HG03064 (cell line): ENCODE results near the gene TGFB1I1.
"Not testable (repeated sequence)": the region's sequence is repeated elsewhere in the genome, so short reads cannot be mapped to it uniquely, and the experiment has no call there.

Experiments
- ATAC-seq: cut with Tn5 transposase; IDR thresholded peaks from one replicate; pipeline ENCODE4 v1.9.1; 2021; ENCODE audit warnings: low read depth; ENCODE audit not compliant: unreplicated experiment

Gene TGFB1I1

DNA sequence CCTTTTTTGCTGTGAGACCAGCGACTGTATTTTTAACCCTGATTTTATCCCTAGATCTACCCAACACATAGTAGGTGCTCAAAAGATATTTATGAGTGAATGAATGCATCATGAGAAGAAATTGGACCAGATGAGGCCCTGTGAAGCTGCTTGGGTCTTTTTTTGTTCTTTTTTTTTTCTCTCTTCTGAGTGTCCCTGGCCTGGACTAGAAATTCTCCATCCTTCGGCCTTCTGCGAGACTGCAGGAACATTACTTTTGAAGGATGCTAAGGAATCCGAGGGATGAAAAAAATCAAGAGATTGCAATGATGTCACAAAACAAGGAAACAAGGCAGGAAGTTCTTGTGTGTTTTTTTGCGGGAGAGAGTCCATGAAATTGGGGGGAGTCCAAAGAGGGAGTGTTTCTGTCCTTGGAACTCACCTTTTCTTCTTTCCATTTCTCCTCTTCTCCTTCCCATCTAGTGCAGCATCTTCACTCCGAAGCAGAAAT, 36.8 kb downstream of the TGFB1I1 start:
- no peak for ATAC-seq

DNA sequence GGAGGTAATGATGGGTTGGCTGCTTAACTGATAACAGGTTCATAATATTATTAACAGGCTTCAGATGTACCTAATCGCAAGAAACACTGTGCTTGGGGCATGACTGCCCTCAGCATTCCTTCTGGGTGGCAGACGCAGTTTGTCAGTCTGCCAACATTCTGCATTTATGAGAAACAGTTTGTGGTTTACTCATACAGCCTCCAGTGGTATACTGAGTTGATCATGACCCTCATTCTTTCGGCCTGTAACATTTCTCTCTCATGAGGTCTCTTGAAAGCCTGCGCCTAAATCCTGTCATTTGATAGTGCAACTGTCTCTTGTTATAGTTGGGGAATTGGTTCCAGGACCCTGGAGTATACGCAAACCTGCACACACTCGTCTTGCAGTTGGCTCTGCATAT, 41.2 kb downstream of the TGFB1I1 start:
- no peak for ATAC-seq

DNA sequence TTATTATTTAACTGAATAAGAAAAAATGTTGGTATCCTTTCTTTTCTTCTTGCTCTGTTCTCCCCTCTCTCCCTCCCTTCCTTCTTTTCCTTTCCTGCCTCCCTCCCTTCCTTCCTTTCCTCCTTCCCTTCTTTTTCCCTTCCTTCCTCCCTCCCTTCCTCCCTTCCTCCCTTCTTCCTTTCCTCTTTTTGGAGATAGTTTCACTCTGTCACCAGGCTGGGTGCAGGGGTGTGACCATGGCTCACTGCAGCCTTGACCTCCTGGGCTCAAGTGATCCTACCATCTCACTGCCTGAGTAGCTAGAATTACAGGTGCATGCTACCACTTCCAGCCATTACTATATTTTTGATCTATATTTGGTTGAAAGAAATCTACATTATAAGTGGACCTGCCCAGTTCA, 41.9 kb downstream of the TGFB1I1 start:
- no peak for ATAC-seq

DNA sequence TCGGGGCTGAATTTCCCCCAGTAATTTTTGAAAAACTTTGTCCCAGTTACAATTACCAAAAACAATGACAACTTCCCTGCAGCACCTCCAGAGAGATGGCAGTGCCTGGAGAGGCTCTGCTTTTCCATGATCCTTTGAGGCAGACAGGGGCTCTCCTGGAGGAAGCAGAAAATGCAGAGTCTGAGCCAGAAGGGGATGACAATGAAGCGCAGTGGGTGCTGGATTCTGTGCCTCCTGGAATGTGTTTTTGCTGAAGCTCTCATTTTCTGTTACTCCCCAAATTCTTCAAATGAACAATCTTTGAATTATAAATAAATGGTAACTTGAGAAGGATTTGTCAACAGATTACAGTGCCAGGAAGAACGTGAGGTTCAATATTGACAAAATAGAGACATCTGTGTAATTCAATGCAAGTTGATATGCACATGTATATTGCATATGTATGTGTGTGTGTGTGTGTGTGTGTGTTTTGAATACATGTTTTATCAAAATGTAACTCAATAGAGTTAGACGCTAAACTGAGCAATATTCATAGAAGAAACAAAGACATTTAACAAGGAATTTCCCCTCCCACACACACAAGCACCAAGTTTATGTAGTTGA, 45.9 kb downstream of the TGFB1I1 start:
- ATAC-seq, result no peak

DNA sequence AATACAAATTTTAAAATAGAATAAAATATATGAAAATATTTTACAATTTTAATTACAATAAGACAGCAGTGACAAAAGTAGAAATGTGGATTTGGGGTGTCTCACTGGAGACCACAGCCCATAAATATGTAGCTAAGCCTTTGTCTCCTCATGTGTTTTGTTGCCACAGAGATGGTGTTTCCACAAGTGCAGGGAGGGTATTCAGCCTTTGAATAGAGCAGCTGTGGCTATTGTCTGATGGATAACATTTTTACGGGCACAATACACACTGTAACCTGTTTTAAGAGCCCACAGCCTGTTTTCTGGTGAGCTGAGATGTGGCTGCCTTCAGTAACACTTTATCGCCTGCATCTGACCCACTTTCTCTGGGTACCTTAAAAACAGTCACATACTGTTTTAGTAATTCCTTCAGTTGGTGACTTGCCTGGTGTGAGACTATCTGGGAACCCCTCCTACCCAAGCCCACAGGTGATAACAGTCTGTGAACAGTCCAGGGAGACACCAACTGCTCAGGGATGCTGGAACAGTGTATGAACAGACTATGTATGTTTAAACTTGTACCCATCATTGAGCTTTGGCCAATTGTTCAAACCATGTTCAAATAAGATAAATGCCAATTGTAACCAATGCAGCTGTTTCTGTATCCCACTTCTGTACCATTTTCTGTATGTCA, 47.9 kb downstream of the TGFB1I1 start:
- no peak for ATAC-seq

DNA sequence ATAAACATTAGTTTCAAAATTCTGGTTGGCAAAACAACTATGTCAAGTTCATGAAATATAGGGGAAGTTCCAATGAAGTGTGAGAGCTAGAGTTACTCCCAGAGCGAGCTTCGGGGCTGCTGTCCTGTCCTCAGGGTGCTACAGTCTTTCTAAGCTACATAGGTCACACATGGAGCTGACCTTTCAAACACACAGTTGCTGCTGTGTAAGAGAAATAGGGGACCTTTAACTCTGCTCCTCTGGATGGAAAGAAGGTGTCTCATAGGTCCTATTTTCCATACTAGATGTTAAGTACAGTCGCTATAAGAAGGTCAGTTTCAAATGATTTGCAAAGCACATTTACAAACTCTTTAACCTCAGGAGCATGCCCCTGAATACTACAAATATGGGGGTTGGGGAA, 49.4 kb downstream of the TGFB1I1 start:
- no peak for ATAC-seq

DNA sequence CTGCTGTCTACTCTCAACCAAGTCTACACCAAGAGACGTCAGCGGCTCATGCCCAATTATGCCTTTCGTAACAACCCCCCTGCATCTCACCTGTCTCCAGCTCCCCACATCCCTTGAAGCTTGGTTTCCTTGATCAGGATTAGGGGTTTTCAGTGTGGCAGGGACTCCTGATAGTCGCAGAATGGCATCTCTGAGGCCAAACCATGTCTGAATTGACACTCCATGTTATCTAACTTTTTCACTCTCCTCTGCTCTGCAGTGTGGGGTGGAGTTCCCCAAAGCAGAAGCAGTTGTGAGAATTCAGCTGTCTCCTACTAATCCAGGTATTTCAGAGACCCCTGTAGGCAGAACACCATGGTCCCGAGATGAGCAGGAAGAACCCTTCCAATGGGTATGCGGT, 50.1 kb downstream of the TGFB1I1 start:
- no peak for ATAC-seq

DNA sequence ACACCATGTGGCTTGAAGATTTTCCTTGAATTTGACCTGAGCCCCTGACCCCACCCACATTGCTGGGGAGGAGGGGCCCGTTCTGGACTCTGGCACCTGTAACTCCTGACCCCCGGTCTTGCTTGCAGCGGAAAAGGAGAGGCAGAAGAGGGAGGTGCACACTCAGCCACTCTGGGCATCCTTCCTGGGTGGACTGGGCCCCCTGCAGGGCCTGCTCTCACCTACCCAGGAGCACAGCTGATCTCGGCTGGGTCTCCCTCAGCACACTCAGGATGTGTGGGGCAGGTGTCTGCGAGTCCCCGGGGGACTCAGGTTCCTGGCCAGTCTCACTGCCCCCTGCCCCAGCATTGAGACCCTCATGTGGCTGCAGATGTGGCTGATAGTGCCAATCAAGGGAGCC, 51.8 kb downstream of the TGFB1I1 start:
- not testable (repeated sequence) for ATAC-seq

DNA sequence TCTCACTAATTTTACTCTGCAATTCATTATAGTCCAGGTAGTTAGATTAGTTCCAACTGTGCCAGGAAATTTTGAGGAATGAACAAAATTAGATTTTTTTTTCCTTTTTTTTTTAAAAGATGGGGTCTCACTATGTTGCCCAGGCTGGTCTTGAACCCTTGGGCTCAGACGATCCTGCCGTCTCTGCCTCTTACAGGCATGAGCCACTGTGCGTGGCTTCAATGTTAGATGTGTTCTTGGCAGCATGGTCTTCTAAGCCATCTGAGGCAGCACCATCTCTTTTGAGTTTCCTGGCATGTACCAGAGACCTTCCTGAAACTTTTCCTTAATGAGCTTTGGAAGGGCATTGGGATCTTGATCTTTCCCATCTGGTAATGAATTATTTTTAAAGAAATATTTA, 53.2 kb downstream of the TGFB1I1 start:
- no peak for ATAC-seq
